GM21717 (cell line): ENCODE results near the gene PAK1IP1.
A peak's percentile ranks its signal among the peaks of the same experiment; 100 is the strongest.
"Not testable (repeated sequence)": the region's sequence is repeated elsewhere in the genome, so short reads cannot be mapped to it uniquely, and the experiment has no call there.

Source experiments
- ATAC-seq: cut with Tn5 transposase; IDR thresholded peaks from one replicate; pipeline ENCODE4 v1.9.1; 2021; ENCODE audit warnings: mild to moderate bottlenecking, moderate library complexity; ENCODE audit not compliant: unreplicated experiment

PAK1IP1 gene

GRCh38 chr6:10690651-10691445 is 3.9 kb upstream of the PAK1IP1 start:
- no peak for ATAC-seq

- no peak for ATAC-seq
Measured at GRCh38 chr6:10692965-10693538, 1.7 kb upstream of the PAK1IP1 start.

- no peak for ATAC-seq
Measured at GRCh38 chr6:10695086-10695657, 400 bp downstream of the PAK1IP1 start.

GRCh38 chr6:10696655-10697054 is 1.9 kb downstream of the PAK1IP1 start:
- no peak for ATAC-seq

- no peak for ATAC-seq
Measured at GRCh38 chr6:10713962-10714361, 19.2 kb downstream of the PAK1IP1 start.

GRCh38 chr6:10719296-10719963 is 24.7 kb downstream of the PAK1IP1 start:
- ATAC-seq = no peak

GRCh38 chr6:10719964-10720264 is 25.1 kb downstream of the PAK1IP1 start:
- ATAC-seq = no peak

- no peak for ATAC-seq
Measured at GRCh38 chr6:10720265-10720959, 25.6 kb downstream of the PAK1IP1 start.

GRCh38 chr6:10720960-10721849 is 26.4 kb downstream of the PAK1IP1 start:
- not testable (repeated sequence) for ATAC-seq

GRCh38 chr6:10721850-10722569 is 27.2 kb downstream of the PAK1IP1 start:
- ATAC-seq = no peak

GRCh38 chr6:10722570-10722819 is 27.7 kb downstream of the PAK1IP1 start:
- no peak for ATAC-seq

GRCh38 chr6:10722820-10723566 is 28.2 kb downstream of the PAK1IP1 start, which contains the start of gene TMEM14C:
TSS of gene TMEM14C (plus strand) at chr6:10723070. CDS start at chr6:10724614, 1,544 bp downstream.
- peak; percentile 98 for ATAC-seq

GRCh38 chr6:10723567-10723881 is 28.8 kb downstream of the PAK1IP1 start:
- no peak for ATAC-seq

GRCh38 chr6:10725044-10725443 is 30.3 kb downstream of the PAK1IP1 start:
- ATAC-seq = no peak

- no peak for ATAC-seq
Measured at GRCh38 chr6:10725716-10726115, 30.9 kb downstream of the PAK1IP1 start.

- ATAC-seq = no peak
Measured at GRCh38 chr6:10730254-10730653, 35.5 kb downstream of the PAK1IP1 start.

- ATAC-seq = no peak
Measured at GRCh38 chr6:10733151-10733715, 38.5 kb downstream of the PAK1IP1 start.

- no peak for ATAC-seq
Measured at GRCh38 chr6:10733863-10734262, 39.1 kb downstream of the PAK1IP1 start.

GRCh38 chr6:10736731-10737130 is 42.0 kb downstream of the PAK1IP1 start:
- ATAC-seq = no peak
